Urinary bladder (tissue), 4 donors: ENCODE measurements around the gene LMNA. TPM values are rescaled to one million over a fixed set of nuclear protein-coding genes. Genes with fewer than 3 reads are reported as not detected.

Experiments used
- DNase-seq: peaks from one replicate; pipeline ENCODE4 v3.0.0-alpha.2; 2015; ENCODE audit errors: extremely low spot score
- H3K27ac ChIP-seq: one replicate; pipeline ENCODE4 v1.5.1; 2013; ENCODE audit warnings: low read depth, mild to moderate bottlenecking, moderate library complexity
- H3K36me3 ChIP-seq: one replicate; pipeline ENCODE4 v1.6.1; 2013; ENCODE audit warnings: mild to moderate bottlenecking, moderate library complexity; ENCODE audit not compliant: insufficient read depth
- H3K4me1 ChIP-seq: one replicate; pipeline ENCODE4 v1.6.1; 2013; ENCODE audit warnings: mild to moderate bottlenecking, moderate library complexity; ENCODE audit not compliant: insufficient read depth
- H3K4me3 ChIP-seq: one replicate; pipeline ENCODE4 v1.5.1; 2013; ENCODE audit warnings: low read depth, low read length
- WGBS: extraction: QIAGEN DNeasy Blood & Tissue Kit; methylation state at CpG from one replicate; pipeline ENCODE4 v1.1.7; 2013; 5-methylcytosine and 5-hydroxymethylcytosine counted together
- polyA plus RNA-seq: library from polyadenylated mRNA; stranded (reverse); fragments of 200-250 nt; gene quantifications from one replicate; pipeline ENCODE4 v1.2.3, GENCODE V29; 2013
- total RNA-seq: library from RNA; depleted of rRNA; stranded (reverse); fragments of >200 nt; gene quantifications from one replicate; pipeline ENCODE4 v1.2.3, GENCODE V29; 2014
- donor health status: healthy with polysubstance abuse.
- donor health status: healthy.

LMNA gene
- total and polyA plus RNA-seq, 2 donors, result 224 to 306 TPM

- 35% methylated on average over 5 of the region's 5 CpGs for WGBS
These were observed 24.2 kb upstream of the LMNA start for GRCh38 chr1:156090138-156090839.

GRCh38 chr1:156090840-156091188 lies 23.7 kb upstream of the LMNA start:
- no peaks in the 10 kb centered on the region for H3K36me3 ChIP-seq
- H3K4me3 ChIP-seq, result no peak overlapping the region
- H3K4me1 ChIP-seq, result no peaks in the 10 kb centered on the region
- no peak overlapping the region for H3K27ac ChIP-seq
- DNase-seq, result no peak
- WGBS, result 40% methylated on average over 14 of the region's 14 CpGs

More at GRCh38 chr1:156090138-156090839, 24.2 kb upstream of the LMNA start:
- H3K4me3 ChIP-seq, result no peak overlapping the region
- no peaks in the 10 kb centered on the region for H3K36me3 ChIP-seq
- H3K4me1 ChIP-seq, result no peaks in the 10 kb centered on the region
- H3K27ac ChIP-seq, result no peak overlapping the region
- no peak for DNase-seq

- Histone ChIP-seq H3K27ac (no peak overlapping the region), H3K4me3 (no peak overlapping the region), H3K36me3 (no peaks in the 10 kb centered on the region), H3K4me1 (no peaks in the 10 kb centered on the region)
- DNase-seq, result no peak
- 77% methylated on average over 2 of the region's 2 CpGs for WGBS
These were observed 22.9 kb upstream of the LMNA start for GRCh38 chr1:156091610-156092009.

- H3K4me3 ChIP-seq, result no peak overlapping the region
- H3K27ac ChIP-seq, result no peak overlapping the region
- DNase-seq, result no peak
- H3K4me1 ChIP-seq, result no peaks in the 10 kb centered on the region
- WGBS, result 80% methylated on average over 3 of the region's 3 CpGs
- no peaks in the 10 kb centered on the region for H3K36me3 ChIP-seq
These were observed 18.5 kb upstream of the LMNA start for GRCh38 chr1:156095906-156096508.

GRCh38 chr1:156096640-156097391 lies 17.7 kb upstream of the LMNA start:
- Histone ChIP-seq H3K27ac (no peak overlapping the region), H3K36me3 (no peaks in the 10 kb centered on the region), H3K4me1 (no peaks in the 10 kb centered on the region), H3K4me3 (no peak overlapping the region)
- no peak for DNase-seq
- 24% methylated on average over 14 of the region's 14 CpGs for WGBS

GRCh38 chr1:156097499-156098178 lies 16.9 kb upstream of the LMNA start:
- 89% methylated on average over 9 of the region's 9 CpGs for WGBS

GRCh38 chr1:156098784-156099183 lies 15.7 kb upstream of the LMNA start:
- no peak overlapping the region for H3K4me3 ChIP-seq
- H3K4me1 ChIP-seq, result no peaks in the 10 kb centered on the region
- no peak overlapping the region for H3K27ac ChIP-seq
- H3K36me3 ChIP-seq, result no peaks in the 10 kb centered on the region
- DNase-seq, result no peak
- 71% methylated on average over 2 of the region's 2 CpGs for WGBS

More at GRCh38 chr1:156097499-156098178, 16.9 kb upstream of the LMNA start:
- Histone ChIP-seq H3K36me3 (no peaks in the 10 kb centered on the region), H3K27ac (no peak overlapping the region), H3K4me1 (no peaks in the 10 kb centered on the region), H3K4me3 (no peak overlapping the region)
- no peak for DNase-seq

- no peak for DNase-seq
- no peaks in the 10 kb centered on the region for H3K4me1 ChIP-seq
- H3K27ac ChIP-seq, result no peak overlapping the region
These were observed 15.2 kb upstream of the LMNA start for GRCh38 chr1:156099282-156099681.

GRCh38 chr1:156100205-156100995 lies 14.1 kb upstream of the LMNA start:
- 66% methylated on average over 4 of the region's 4 CpGs for WGBS
- Histone ChIP-seq H3K27ac (no peak overlapping the region), H3K4me1 (peaks cover 1% of the 10 kb centered on the region), H3K36me3 (no peaks in the 10 kb centered on the region), H3K4me3 (no peak overlapping the region)
- no peak for DNase-seq

More at GRCh38 chr1:156099282-156099681, 15.2 kb upstream of the LMNA start:
- Histone ChIP-seq H3K4me3 (no peak overlapping the region), H3K36me3 (no peaks in the 10 kb centered on the region)
- 88% methylated on average over 3 of the region's 3 CpGs for WGBS

- no peak overlapping the region for H3K4me3 ChIP-seq
- H3K27ac ChIP-seq, result no peak overlapping the region
- peaks cover 1% of the 10 kb centered on the region for H3K4me1 ChIP-seq
- H3K36me3 ChIP-seq, result no peaks in the 10 kb centered on the region
- DNase-seq, result no peak
- WGBS, result 60% methylated on average over 6 of the region's 6 CpGs
These were observed 12.6 kb upstream of the LMNA start for GRCh38 chr1:156101880-156102279.

- Histone ChIP-seq H3K36me3 (no peaks in the 10 kb centered on the region), H3K4me1 (peaks cover 1% of the 10 kb centered on the region), H3K4me3 (no peak overlapping the region), H3K27ac (peak overlapping the region; percentile 33)
- DNase-seq, result no peak
- 56% methylated on average over 16 of the region's 16 CpGs for WGBS
These were observed 11.6 kb upstream of the LMNA start for GRCh38 chr1:156102633-156103511.

- no peak for DNase-seq
- 27% methylated on average over 9 of the region's 9 CpGs for WGBS
These were observed 11.0 kb upstream of the LMNA start for GRCh38 chr1:156103521-156103947.

More at GRCh38 chr1:156103521-156103947, 11.0 kb upstream of the LMNA start:
- Histone ChIP-seq H3K4me1 (peaks cover 1% of the 10 kb centered on the region), H3K27ac (peak overlapping the region; percentile 86), H3K4me3 (no peak overlapping the region), H3K36me3 (no peaks in the 10 kb centered on the region)
